Neural progenitor cell (in vitro differentiated cells): Measurements from ENCODE around the gene FAM43B. TPM values are rescaled to one million over a fixed set of nuclear protein-coding genes. Genes with fewer than 3 reads are reported as not detected.

Experiments used
- DNase-seq: peaks from one replicate; pipeline ENCODE4 v3.0.0-alpha.2; 2016; ENCODE audit warnings: low spot score
- H2AFZ ChIP-seq: fragments of 200-600 bp; sonication (generic); replicated peaks from 2 replicates; pipeline ENCODE4 v1.6.1; 2016; ENCODE audit warnings: antibody characterized with exemption
- H3F3A ChIP-seq: fragments of 200-600 bp; sonication (generic); 2 replicates; pipeline ENCODE4 v1.6.1; 2016; ENCODE audit warnings: antibody characterized with exemption, low read depth
- H3K27ac ChIP-seq: fragments of 200-600 bp; sonication (generic); 2 replicates; pipeline ENCODE4 v1.5.1; 2016; ENCODE audit warnings: mild to moderate bottlenecking
- H3K27me3 ChIP-seq: fragments of 200-600 bp; sonication (generic); 2 replicates; pipeline ENCODE4 v1.6.1; 2016; ENCODE audit warnings: mild to moderate bottlenecking, moderate library complexity
- H3K36me3 ChIP-seq: fragments of 200-600 bp; sonication (generic); 2 replicates; pipeline ENCODE4 v1.5.1; 2016
- H3K4me1 ChIP-seq: fragments of 200-600 bp; sonication (generic); 2 replicates; pipeline ENCODE4 v1.6.1; 2016; ENCODE audit warnings: mixed run types
- H3K4me2 ChIP-seq: fragments of 200-600 bp; sonication (generic); 2 replicates; pipeline ENCODE4 v1.6.1; 2016
- H3K4me3 ChIP-seq: fragments of 200-600 bp; sonication (generic); 2 replicates; pipeline ENCODE4 v1.5.1; 2016
- H3K79me2 ChIP-seq: fragments of 200-600 bp; sonication (generic); 2 replicates; pipeline ENCODE4 v1.6.1; 2016; ENCODE audit warnings: low read depth
- H3K9ac ChIP-seq: fragments of 200-600 bp; sonication (generic); 2 replicates; pipeline ENCODE4 v1.6.1; 2016
- H3K9me3 ChIP-seq: fragments of 200-600 bp; sonication (generic); 2 replicates; pipeline ENCODE4 v1.5.1; 2016; ENCODE audit warnings: low read depth
- H4K20me1 ChIP-seq: fragments of 200-600 bp; sonication (generic); 2 replicates; pipeline ENCODE4 v1.6.1; 2016; ENCODE audit warnings: low read depth
- H3K27ac Mint-ChIP-seq: 3 replicates; pipeline ENCODE4 v1.8.0; 2021; ENCODE audit warnings: mixed read lengths
- H3K27me3 Mint-ChIP-seq: 2 replicates; pipeline ENCODE4 v1.8.0; 2022; ENCODE audit warnings: low read depth, mild to moderate bottlenecking, inconsistent platforms, moderate library complexity, mixed read lengths; ENCODE audit not compliant: insufficient read depth
- H3K36me3 Mint-ChIP-seq: 3 replicates; pipeline ENCODE4 v1.8.0; 2021; ENCODE audit warnings: mixed read lengths
- H3K4me1 Mint-ChIP-seq: 3 replicates; pipeline ENCODE4 v1.8.0; 2021; ENCODE audit warnings: mixed read lengths
- H3K4me3 Mint-ChIP-seq: 3 replicates; pipeline ENCODE4 v1.8.0; 2021; ENCODE audit warnings: mild to moderate bottlenecking, moderate library complexity, mixed read lengths
- H3K9me3 Mint-ChIP-seq: 3 replicates; pipeline ENCODE4 v1.8.0; 2020; ENCODE audit warnings: mixed read lengths
- CTCF ChIP-seq: fragments of 200-600 bp; sonication (generic); IDR thresholded peaks from 2 replicates; pipeline ENCODE4 v1.5.1; 2017; ENCODE audit warnings: antibody characterized with exemption, mild to moderate bottlenecking
- EZH2 ChIP-seq: fragments of 200-600 bp; sonication (generic); IDR thresholded peaks from 2 replicates; pipeline ENCODE4 v1.6.1; 2017; ENCODE audit warnings: antibody characterized with exemption, mild to moderate bottlenecking, moderate library complexity
- EZH2phosphoT487 ChIP-seq: fragments of 200-600 bp; sonication (generic); IDR thresholded peaks from 2 replicates; pipeline ENCODE4 v1.6.1; 2017; ENCODE audit warnings: antibody characterized with exemption
- total RNA-seq: library from RNA; depleted of rRNA; stranded (reverse); fragments of >200 nt; gene quantifications from 2 replicates; pipeline ENCODE4 v1.2.3, GENCODE V29; 2015; ENCODE audit warnings: low replicate concordance

The FAM43B gene
- total RNA-seq, 1 donor from 2014 or later = not detected

GRCh38 chr1:20578721-20579395, 26.5 kb downstream of the FAM43B start:
- Histone ChIP-seq H3K4me1 (no peaks in the 10 kb centered on the region), H3K9ac (no peak overlapping the region), H3K4me3 (no peak overlapping the region), H3K27me3 (peaks cover 13% of the 10 kb centered on the region), H2AFZ (peak overlapping the region; percentile 34), H4K20me1 (no peaks in the 10 kb centered on the region), H3K4me2 (no peak overlapping the region), H3K79me2 (no peaks in the 10 kb centered on the region), H3K9me3 (no peaks in the 10 kb centered on the region), H3K36me3 (no peaks in the 10 kb centered on the region), H3K27ac (no peak overlapping the region), H3F3A (no peaks in the 10 kb centered on the region)
- H3K4me3 Mint-ChIP-seq = no peak overlapping the region
- no peaks in the 10 kb centered on the region for H3K4me1 Mint-ChIP-seq
- H3K27ac Mint-ChIP-seq = no peak overlapping the region
- H3K36me3 Mint-ChIP-seq = no peaks in the 10 kb centered on the region
- no peaks in the 10 kb centered on the region for H3K9me3 Mint-ChIP-seq
- TF ChIP-seq EZH2phosphoT487 = no peak
- no peak for TF ChIP-seq CTCF
- no peak for TF ChIP-seq EZH2
- H3K27me3 Mint-ChIP-seq = peaks cover 11% of the 10 kb centered on the region
- DNase-seq = no peak

GRCh38 chr1:20584890-20585289, 32.5 kb downstream of the FAM43B start:
- peaks cover 18% of the 10 kb centered on the region for H3K27me3 Mint-ChIP-seq
- H3K4me2 ChIP-seq = no peak overlapping the region
- H2AFZ ChIP-seq = no peak overlapping the region
- DNase-seq = no peak
- no peak overlapping the region for H3K27ac Mint-ChIP-seq
- H3K36me3 Mint-ChIP-seq = no peaks in the 10 kb centered on the region
- TF ChIP-seq EZH2 (no peak), CTCF (no peak), EZH2phosphoT487 (no peak)
- H3K27ac ChIP-seq = no peak overlapping the region
- no peak overlapping the region for H3K4me3 ChIP-seq
- peaks cover 8% of the 10 kb centered on the region for H3K4me1 Mint-ChIP-seq
- no peak overlapping the region for H3K9ac ChIP-seq
- no peak overlapping the region for H3K4me3 Mint-ChIP-seq
- no peaks in the 10 kb centered on the region for H3K36me3 ChIP-seq
- no peaks in the 10 kb centered on the region for H3K27me3 ChIP-seq
- no peaks in the 10 kb centered on the region for H3K9me3 Mint-ChIP-seq
- no peaks in the 10 kb centered on the region for H3K9me3 ChIP-seq
- no peaks in the 10 kb centered on the region for H4K20me1 ChIP-seq
- H3K79me2 ChIP-seq = no peaks in the 10 kb centered on the region
- H3K4me1 ChIP-seq = peaks cover 9% of the 10 kb centered on the region
- peaks cover 4% of the 10 kb centered on the region for H3F3A ChIP-seq

GRCh38 chr1:20586953-20587660, 34.7 kb downstream of the FAM43B start:
- H3K9me3 ChIP-seq = no peaks in the 10 kb centered on the region
- H3K36me3 ChIP-seq = no peaks in the 10 kb centered on the region
- no peak overlapping the region for H3K9ac ChIP-seq
- H3K36me3 Mint-ChIP-seq = no peaks in the 10 kb centered on the region
- no peak overlapping the region for H3K4me2 ChIP-seq
- no peaks in the 10 kb centered on the region for H3K9me3 Mint-ChIP-seq
- TF ChIP-seq EZH2phosphoT487 (no peak), EZH2 (no peak), CTCF (no peak)
- no peak overlapping the region for H3K27ac Mint-ChIP-seq
- H3K4me3 ChIP-seq = no peak overlapping the region
- H3K4me1 Mint-ChIP-seq = peaks cover 13% of the 10 kb centered on the region
- no peak overlapping the region for H3K4me3 Mint-ChIP-seq
- no peak for DNase-seq
- no peak overlapping the region for H2AFZ ChIP-seq
- H3K4me1 ChIP-seq = peaks cover 14% of the 10 kb centered on the region
- H3K27me3 Mint-ChIP-seq = peaks cover 13% of the 10 kb centered on the region
- no peaks in the 10 kb centered on the region for H4K20me1 ChIP-seq
- no peaks in the 10 kb centered on the region for H3K79me2 ChIP-seq
- H3F3A ChIP-seq = peaks cover 8% of the 10 kb centered on the region
- H3K27ac ChIP-seq = no peak overlapping the region
- H3K27me3 ChIP-seq = no peaks in the 10 kb centered on the region
